NCI-H1694 treated with DMSO at 0.1 percent for 48 hours (cell line): ENCODE measurements around the gene SPACA9.

Experiments
- DNase-seq: peaks from one replicate; lab custom pipeline; 2025; lab: John Stamatoyannopoulos, UW

SPACA9 gene

DNA sequence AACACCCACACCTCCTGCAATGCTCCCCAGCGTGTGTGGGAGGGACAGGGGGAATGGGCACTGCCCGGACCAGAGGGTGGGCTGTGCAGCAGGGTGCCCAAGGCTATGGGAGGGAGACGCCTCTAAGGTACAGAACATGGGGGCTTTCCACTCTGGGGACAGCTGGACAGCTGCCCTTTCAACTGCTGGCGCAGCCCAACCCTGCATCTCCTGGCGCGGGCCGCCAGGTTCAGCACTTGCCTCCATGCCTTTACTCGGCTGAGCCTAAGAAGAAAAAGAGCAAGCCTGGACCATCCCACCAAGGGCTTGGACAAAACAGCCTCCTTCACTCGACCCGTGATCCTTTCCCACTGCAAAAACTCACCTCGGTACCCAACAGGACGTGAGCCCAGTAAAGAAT, 15.6 kb upstream of the SPACA9 start:
- no peak for DNase-seq

DNA sequence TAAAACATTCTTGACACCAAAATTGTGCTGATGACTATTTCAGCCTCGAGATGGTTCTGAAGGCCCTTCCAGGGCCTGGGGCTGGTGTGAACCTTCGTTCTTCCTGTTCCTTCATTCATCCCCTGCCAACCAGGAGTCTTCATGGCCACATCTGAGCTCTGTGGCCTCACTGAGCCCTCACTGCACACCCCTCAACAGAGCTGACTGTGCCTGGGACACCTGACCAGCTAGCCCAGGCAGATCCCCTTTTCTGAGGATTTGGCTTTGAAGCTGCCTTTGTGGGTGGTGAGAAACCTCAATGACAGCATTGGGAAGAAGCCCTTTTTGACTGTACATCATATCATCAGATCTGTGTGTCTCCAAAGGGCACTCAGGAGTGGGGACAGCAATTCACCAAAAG, 14.4 kb upstream of the SPACA9 start:
- DNase-seq: no peak

DNA sequence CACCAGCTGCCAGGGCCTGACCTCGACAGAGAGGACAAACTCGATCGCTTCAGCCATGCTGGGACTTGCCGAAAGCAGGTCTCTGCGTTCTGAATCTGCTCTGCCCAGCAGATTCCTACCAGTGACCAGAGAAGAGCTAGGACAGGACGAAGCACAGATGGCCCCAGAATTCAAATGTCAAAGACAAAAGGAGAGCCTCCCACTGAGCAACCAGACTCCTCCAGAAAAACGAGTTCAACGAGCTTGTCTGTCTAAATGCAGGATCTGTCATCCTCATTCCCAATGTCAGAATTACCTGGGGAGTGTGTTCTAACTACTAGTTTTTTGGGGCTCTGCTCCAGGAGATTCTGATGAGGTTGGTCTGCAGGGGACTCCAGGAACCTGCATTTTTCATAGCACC, 14.0 kb upstream of the SPACA9 start:
- DNase-seq: no peak

DNA sequence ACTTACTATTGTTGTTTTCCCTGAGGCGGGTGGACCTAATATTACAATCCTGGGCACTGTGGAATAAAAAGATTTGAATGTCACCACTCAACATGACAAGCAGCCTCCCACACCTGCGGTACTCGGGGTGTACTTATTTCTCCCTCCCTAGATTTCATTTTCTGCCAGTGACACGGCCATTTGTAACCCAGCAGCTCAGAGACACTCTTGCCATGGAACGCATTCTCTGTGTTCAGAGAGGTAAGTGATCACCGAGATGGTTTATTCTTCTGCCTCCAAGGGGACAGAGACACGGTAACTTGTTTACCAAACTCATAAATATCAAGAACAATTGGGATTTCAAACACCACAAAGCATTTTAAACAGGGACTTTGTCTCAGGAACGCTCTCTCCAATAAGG, 11.8 kb upstream of the SPACA9 start:
- DNase-seq: no peak

DNA sequence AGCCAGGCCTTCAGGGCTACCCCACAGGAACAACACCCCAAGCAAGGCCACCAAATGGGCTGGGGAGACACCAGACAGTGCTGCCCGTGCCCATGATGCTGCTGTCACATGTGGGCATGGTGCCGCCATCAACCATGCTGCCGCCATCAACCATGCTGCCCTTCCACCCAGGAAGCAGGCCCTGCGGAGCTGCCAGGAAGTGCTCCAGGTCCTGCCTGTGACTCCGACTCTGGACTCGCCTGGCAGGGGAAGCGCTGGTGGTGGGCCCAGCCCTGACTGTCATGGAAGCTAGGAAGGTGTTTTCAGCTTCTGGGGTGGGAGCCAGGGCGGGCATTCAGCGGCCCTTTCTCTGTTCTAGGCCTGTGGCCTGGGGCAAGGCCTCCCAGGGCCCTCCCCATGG, 9.4 kb upstream of the SPACA9 start:
- DNase-seq: no peak

DNA sequence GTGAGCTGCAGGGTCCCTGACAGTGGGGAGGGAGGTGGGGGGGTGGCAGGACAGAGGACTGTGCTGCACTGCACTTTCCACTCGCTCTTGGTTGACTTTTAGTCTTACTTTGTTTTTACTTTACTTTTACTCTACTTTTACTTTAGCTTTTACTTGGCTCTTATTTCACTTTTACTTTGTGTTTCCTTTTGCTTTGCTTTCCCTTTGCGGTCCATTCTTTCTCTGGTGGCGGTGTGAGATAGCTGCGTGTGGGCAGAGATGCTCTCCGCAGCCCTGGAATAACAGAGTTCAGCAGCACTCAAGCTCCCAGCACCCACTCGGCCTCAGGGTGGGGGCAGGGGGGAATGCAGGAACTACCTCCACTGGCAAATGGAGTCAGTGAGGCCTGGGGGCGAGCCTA, 5.3 kb upstream of the SPACA9 start:
- DNase-seq: no peak

DNA sequence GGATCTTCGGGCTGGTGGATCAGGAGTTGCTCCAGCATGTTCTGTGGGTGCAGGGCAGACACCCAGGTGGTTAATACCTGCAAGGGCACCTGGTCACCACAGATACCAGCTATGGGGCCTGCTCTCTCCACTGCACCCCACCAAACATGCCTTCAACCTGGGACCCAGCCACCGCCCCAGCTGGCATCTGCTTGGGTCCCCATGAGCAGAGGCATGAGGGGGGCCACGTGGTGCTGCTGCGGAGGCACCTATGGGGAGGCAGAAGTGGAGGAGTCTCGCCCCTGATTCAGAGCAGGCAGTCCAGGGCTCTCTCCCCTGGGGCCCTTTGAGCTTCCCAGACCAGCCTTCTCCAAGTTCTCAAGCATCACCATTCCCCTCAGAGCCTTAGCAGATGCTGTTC, 3.5 kb upstream of the SPACA9 start:
- no peak for DNase-seq

- DNase-seq: no peak
Observed at GRCh38 chr9:132876849-132877248, 1.8 kb upstream of the SPACA9 start.

DNA sequence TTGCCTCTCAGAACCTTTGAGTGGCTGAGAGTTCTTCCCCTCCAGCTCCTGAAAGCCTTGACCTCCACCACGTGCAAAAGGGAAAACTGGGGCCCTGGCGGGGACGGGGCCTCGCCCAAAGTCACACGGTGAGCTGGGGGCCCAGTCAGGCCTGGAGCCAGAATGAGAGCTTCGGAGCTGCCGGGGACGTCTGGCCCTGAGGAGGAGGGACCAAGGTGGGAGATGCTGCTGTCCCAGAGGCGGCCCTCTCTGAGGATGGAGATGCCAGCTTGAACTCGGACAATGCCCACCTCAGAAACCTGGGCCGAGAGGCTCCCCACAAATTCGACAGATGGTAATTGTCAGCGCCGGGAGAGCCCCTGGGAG, 1.3 kb upstream of the SPACA9 start:
- DNase-seq: no peak

GRCh38 chr9:132877824-132878694, 639 bp upstream of the SPACA9 start, which contains the start of gene AK8:
TSS of gene AK8 (minus strand) at chr9:132878284. CDS start at chr9:132878255, 29 bp downstream.
- peak; percentile 24 for DNase-seq

- DNase-seq: no peak
Observed at GRCh38 chr9:132879457-132880323, 992 bp downstream of the SPACA9 start.

DNA sequence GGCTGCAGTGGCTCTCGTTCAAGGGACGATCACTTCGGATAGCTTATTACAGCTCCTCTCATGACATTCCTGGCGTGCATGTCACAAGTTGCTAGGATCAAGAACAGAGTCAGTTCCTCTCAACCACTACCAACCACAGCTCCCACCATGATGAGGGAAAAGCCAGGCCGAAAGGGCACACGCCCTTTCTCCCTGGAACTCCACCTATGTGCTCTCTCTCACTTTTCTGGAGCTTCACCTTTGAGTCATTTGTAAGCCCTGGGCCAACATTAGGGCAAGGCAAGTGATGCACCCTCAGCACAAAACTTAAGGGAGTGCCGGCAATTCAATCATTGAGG, 1.6 kb downstream of the SPACA9 start:
- no peak for DNase-seq

GRCh38 chr9:132881826-132882225, 3.1 kb downstream of the SPACA9 start:
- DNase-seq: no peak

GRCh38 chr9:132882616-132883015, 3.9 kb downstream of the SPACA9 start:
- no peak for DNase-seq

- DNase-seq: no peak
Observed at GRCh38 chr9:132883349-132884294, 4.9 kb downstream of the SPACA9 start.

DNA sequence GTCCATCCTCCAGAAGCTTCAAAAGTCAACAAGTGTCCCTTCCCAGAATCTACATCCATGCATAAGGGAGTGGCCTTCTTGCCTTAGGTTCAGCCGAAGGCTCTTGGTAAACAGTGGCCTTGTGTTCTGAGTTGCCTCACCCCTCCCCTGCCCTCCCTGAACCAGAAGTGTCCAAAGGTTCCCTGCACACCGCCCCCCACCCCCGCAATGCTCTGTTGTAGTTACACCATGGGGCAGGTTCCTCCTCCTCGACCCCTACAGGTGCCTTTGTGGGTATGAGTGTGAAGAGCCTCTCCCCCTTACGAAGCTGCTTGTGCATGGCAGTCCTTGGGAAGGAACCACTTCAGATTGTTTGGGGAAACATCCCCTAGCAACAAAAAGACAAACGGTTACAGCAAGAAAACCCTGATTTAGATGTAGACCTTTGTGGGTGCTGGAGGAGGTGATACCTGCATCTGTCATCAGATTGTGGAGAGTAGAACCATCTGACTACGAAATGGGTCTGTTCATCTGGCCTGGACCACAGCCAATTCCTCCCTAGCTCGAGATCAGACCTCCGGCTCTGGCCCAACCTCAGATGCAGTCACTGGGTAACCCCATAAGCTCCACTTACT, 7.1 kb downstream of the SPACA9 start:
- no peak for DNase-seq

DNA sequence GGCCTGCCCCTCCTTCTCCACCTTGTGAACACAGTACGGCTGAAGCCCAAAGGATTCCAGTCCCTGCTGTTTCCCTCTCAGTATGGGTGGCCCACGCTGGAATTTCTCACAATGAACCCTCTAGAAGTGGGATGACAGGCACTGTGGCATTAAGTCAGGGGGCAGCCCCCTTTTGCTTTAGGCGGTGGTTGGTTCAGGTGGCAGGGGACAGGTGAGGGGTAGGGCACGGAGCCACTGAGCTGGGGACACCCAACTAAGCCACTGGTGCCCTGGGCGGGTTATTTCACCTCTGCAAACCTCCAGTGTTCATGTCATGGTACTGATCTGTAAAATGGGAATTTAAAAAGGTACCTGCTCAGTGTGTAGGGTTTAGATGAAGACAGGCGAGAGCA, 7.6 kb downstream of the SPACA9 start:
- DNase-seq: no peak

- no peak for DNase-seq
Observed at GRCh38 chr9:132887181-132888120, 8.8 kb downstream of the SPACA9 start.

DNA sequence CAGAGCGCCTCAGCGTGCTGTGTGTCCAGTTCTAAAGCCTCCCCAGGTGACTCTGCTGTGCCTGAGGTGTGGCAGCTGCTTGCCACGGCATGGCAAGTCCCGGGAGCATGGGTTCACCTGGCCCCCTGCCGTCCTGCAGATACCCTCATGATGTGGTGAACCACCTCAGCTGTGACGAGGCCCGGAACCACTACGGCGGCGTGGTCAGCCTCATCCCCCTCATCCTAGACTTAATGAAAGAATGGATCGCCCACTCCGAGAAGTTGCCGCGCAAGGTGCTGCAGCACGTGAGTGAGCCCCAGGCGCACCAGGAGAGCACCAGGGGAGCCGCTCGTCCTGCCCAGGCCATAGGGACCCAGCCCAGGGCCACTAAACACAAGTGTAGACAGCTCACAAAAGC, 9.5 kb downstream of the SPACA9 start:
- no peak for DNase-seq

- no peak for DNase-seq
Observed at GRCh38 chr9:132892400-132892799, 13.7 kb downstream of the SPACA9 start.

DNA sequence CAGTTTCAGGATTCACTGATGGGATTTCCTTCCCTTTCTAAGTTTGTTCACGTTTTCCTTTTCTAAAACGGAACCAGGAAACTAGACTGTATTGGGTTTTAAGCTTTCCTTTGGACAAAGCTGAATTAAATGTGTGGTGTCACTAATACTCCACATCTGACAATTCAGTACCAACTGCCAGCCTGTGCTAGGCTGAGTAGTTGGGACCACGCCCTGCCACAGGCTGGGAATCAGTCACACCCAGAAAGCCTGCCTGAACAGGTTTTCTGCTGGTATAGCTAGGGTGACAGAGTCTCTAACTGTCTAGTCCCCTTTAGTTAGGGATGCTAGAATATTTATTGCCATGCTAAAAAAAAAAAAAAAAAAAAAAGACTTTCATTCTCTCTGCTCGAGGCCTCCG, 15.6 kb downstream of the SPACA9 start:
- DNase-seq: peak; percentile 75
